Measurements from ENCODE around the gene TP53TG3F.
"Not testable (repeated sequence)": the region's sequence is repeated elsewhere in the genome, so short reads cannot be mapped to it uniquely, and the experiment has no call there.

Gene TP53TG3F, protein sequence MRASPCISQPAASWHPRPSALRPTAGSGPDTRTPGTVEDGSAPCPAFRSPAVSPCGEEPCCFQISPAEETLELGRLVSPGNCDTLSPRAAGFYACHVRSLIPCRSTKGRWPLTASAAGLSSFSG

DNA sequence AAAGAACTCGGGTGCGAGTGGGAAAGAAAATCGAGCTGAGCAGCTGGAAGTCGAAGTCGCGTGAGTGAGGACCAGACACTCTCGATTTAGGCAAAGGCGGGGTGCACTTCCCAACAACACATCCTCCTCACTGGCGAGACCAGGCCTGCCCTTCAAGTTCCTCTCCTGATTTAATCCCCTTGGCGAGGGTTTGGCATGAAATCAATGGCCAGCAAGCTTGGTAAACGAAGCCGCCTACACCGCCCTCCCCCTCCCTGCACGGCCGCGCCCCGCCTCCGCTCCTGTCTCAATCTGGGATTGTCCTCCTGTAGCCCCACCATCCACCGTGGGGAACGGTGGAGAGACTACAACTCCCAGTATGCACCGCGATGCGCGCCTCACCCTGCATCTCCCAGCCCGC, at the start of gene TP53TG3F:
TSS of gene TP53TG3F (plus strand) at position 301 of the 400 bp plus-strand sequence. CDS start at position 369, 68 bp downstream.
- H3K36me3 ChIP-seq (ENCODE audit: control insufficient read depth in 2 of 2, insufficient read depth in 1 of 2, low read length in 2 of 2); H3K4me3 ChIP-seq (ENCODE audit: low read depth, low read length); H3K4me1 ChIP-seq (ENCODE audit: control insufficient read depth, insufficient read depth, low read length); H3K9me3 ChIP-seq (ENCODE audit: control insufficient read depth, insufficient read depth, low read depth, low read length); CTCF ChIA-PET; H3K27ac ChIP-seq (ENCODE audit: extremely low read depth, low read depth, low read length); POLR2A ChIA-PET: not testable (repeated sequence)

GRCh38 chr16:33491611-33492010, 32.2 kb downstream of the TP53TG3F start:
- H3K36me3 ChIP-seq (ENCODE audit: control insufficient read depth in 2 of 2, insufficient read depth in 1 of 2, low read length in 2 of 2); H3K4me1 ChIP-seq (ENCODE audit: control insufficient read depth, insufficient read depth, low read length); H3K27ac ChIP-seq (ENCODE audit: extremely low read depth, low read depth, low read length); H3K9me3 ChIP-seq (ENCODE audit: control insufficient read depth, insufficient read depth, low read depth, low read length); POLR2A ChIA-PET; H3K4me3 ChIP-seq (ENCODE audit: low read depth, low read length): not testable (repeated sequence)
- CTCF ChIA-PET = interaction anchor here (0.7 kb wide), 1 partner anchor 626 kb away, joined by 5 read pairs; no protein-coding TSS in a partner anchor

GRCh38 chr16:33507231-33507630, 47.8 kb downstream of the TP53TG3F start:
- H3K36me3 ChIP-seq (ENCODE audit: control insufficient read depth in 2 of 2, insufficient read depth in 1 of 2, low read length in 2 of 2); CTCF ChIA-PET; H3K4me1 ChIP-seq (ENCODE audit: control insufficient read depth, insufficient read depth, low read length); POLR2A ChIA-PET; H3K4me3 ChIP-seq (ENCODE audit: low read depth, low read length); H3K9me3 ChIP-seq (ENCODE audit: control insufficient read depth, insufficient read depth, low read depth, low read length); H3K27ac ChIP-seq (ENCODE audit: extremely low read depth, low read depth, low read length): not testable (repeated sequence)

GRCh38 chr16:33509070-33509469, 49.7 kb downstream of the TP53TG3F start:
- CTCF ChIA-PET; H3K4me1 ChIP-seq (ENCODE audit: control insufficient read depth, insufficient read depth, low read length); H3K9me3 ChIP-seq (ENCODE audit: control insufficient read depth, insufficient read depth, low read depth, low read length); H3K4me3 ChIP-seq (ENCODE audit: low read depth, low read length); POLR2A ChIA-PET; H3K27ac ChIP-seq (ENCODE audit: extremely low read depth, low read depth, low read length); H3K36me3 ChIP-seq (ENCODE audit: control insufficient read depth in 2 of 2, insufficient read depth in 1 of 2, low read length in 2 of 2): not testable (repeated sequence)

DNA sequence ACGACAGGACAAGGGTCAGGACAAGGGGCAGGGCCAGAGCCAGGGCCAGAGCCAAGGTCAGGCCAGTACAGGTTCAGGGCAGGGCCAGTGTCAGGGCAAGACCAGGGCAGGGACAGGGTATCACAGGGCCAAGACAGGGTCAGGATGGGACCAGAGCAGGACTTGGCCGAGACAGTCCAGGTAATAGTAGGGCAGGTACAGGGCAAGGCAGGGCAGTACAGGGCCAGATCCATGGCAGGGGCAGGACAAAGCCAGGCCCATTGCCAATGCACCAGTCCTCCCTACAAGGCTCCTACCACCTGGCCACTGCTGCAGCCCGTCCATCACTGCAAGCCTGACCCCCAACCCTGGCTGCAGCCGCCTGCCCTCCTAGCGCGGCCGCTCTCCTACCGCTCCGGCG, 50.5 kb downstream of the TP53TG3F start:
- POLR2A ChIA-PET; CTCF ChIA-PET; H3K4me1 ChIP-seq (ENCODE audit: control insufficient read depth, insufficient read depth, low read length); H3K4me3 ChIP-seq (ENCODE audit: low read depth, low read length); H3K36me3 ChIP-seq (ENCODE audit: control insufficient read depth in 2 of 2, insufficient read depth in 1 of 2, low read length in 2 of 2); H3K27ac ChIP-seq (ENCODE audit: extremely low read depth, low read depth, low read length); H3K9me3 ChIP-seq (ENCODE audit: control insufficient read depth, insufficient read depth, low read depth, low read length): not testable (repeated sequence)

Data from HEK293 (cell line).